ENCODE data around the gene PPM1M.

DNA sequence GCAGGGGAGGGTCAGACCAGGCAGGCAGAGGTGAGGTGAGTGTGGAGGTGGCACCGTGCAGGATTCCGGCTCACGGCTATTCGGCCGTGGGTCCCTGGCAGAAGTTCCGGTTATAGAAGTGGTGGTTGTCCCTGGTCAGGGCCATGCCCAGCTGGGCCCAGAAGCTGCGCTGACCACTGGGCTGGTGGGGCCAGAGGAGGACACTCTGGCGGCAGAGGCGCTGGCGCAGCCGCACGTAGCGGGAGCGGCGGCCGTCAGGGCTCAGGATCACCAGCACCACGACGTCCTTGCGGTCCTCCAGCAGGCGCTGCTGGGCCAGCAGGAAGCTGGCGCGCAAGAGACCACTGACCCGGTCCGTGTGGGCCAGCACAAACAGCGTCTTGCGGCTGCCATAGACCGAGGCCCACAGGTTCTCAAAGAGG, 24.4 kb upstream of the PPM1M start:
- TF ChIP-seq POLR2AphosphoS5 (IDR thresholded peaks at IDR 0.05; ENCODE audit: low read length), result no peak
- no peak for TF ChIP-seq CBX3 (IDR thresholded peaks at IDR 0.05; ENCODE audit: borderline replicate concordance, low read depth)
